DND-41 (cell line): ENCODE data around the gene AFF2.

ENCODE experiments used
- EZH2 ChIP-seq: IDR thresholded peaks from 3 replicates; pipeline ENCODE4 v1.6.1; 2012; ENCODE audit warnings: borderline replicate concordance, low read depth, mild to moderate bottlenecking, moderate library complexity, low read length, inconsistent platforms; ENCODE audit not compliant: severe bottlenecking
- TF ChIP-seq, protein P1 (sequence below): IDR thresholded peaks from 2 replicates; pipeline ENCODE4 v1.5.1; 2012; ENCODE audit warnings: borderline replicate concordance, low read length, moderate library complexity, mild to moderate bottlenecking; ENCODE audit not compliant: poor library complexity, severe bottlenecking; ENCODE audit errors: extremely low read depth

DNA sequence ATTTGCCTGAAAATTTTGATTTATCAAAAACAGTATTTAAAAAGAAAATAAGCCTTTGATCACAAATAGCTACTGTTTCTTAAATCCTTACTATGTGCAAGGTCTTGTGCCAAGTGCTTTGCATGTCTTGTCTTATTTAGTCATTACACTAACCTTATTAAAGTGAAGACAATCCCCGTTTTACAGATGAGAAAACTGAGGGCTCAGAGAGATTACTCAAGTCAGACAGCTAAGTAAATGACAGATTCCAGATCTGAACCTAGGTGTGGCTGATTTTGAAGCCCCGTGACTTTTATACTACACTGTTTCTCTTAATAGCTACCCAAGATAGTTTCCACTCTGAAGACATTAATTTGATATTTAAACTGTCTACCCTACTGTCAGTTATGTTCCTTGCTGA is 38.2 kb downstream of the AFF2 start:
- TF ChIP-seq, protein P1, sequence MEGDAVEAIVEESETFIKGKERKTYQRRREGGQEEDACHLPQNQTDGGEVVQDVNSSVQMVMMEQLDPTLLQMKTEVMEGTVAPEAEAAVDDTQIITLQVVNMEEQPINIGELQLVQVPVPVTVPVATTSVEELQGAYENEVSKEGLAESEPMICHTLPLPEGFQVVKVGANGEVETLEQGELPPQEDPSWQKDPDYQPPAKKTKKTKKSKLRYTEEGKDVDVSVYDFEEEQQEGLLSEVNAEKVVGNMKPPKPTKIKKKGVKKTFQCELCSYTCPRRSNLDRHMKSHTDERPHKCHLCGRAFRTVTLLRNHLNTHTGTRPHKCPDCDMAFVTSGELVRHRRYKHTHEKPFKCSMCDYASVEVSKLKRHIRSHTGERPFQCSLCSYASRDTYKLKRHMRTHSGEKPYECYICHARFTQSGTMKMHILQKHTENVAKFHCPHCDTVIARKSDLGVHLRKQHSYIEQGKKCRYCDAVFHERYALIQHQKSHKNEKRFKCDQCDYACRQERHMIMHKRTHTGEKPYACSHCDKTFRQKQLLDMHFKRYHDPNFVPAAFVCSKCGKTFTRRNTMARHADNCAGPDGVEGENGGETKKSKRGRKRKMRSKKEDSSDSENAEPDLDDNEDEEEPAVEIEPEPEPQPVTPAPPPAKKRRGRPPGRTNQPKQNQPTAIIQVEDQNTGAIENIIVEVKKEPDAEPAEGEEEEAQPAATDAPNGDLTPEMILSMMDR = no peak
- TF ChIP-seq EZH2 = no peak
